ENCODE data around the gene RAP1GDS1.

GRCh38 chr4:98387345-98388026 lies 126.3 kb downstream of the RAP1GDS1 start:
- TF ChIP-seq POLR2A (IDR thresholded peaks at IDR 0.05; ENCODE audit: low read length): no peak
- TF ChIP-seq GATA1 (IDR thresholded peaks at IDR 0.05; ENCODE audit: low read depth, low read length): no peak
